Calu3 (cell line): ENCODE results near the gene TPPP. TPM values are rescaled to one million over a fixed set of nuclear protein-coding genes. Genes with fewer than 3 reads are reported as not detected.

Experiments
- BruUV-seq: library from RNA; stranded (reverse); fragments of 400-500 nt; replicated peaks from 2 replicates; lab custom pipeline; 2021; lab: Mats Ljungman, UMichigan
- CTCF ChIA-PET: fragments of 300-600 bp; sonication (Branson Sonifier 250); formaldehyde crosslinking; loops from one replicate; lab custom pipeline; 2022; ENCODE audit warnings: antibody characterized with exemption; lab: Charles Lee
- DNase-seq: peaks from one replicate; pipeline ENCODE4 v3.0.0; 2022
- H3K27ac Mint-ChIP-seq: one replicate; pipeline ENCODE4 v1.8.0; 2022; ENCODE audit warnings: mixed read lengths; ENCODE audit not compliant: unreplicated experiment
- H3K27me3 Mint-ChIP-seq: one replicate; pipeline ENCODE4 v1.8.0; 2022; ENCODE audit warnings: mixed read lengths; ENCODE audit not compliant: unreplicated experiment
- H3K36me3 Mint-ChIP-seq: one replicate; pipeline ENCODE4 v1.8.0; 2022; ENCODE audit warnings: mild to moderate bottlenecking, moderate library complexity, mixed read lengths; ENCODE audit not compliant: insufficient read depth, unreplicated experiment
- H3K4me1 Mint-ChIP-seq: one replicate; pipeline ENCODE4 v1.8.0; 2022; ENCODE audit warnings: mild to moderate bottlenecking, low read depth, mixed read lengths; ENCODE audit not compliant: unreplicated experiment
- H3K4me3 Mint-ChIP-seq: one replicate; pipeline ENCODE4 v1.8.0; 2022; ENCODE audit warnings: mild to moderate bottlenecking, low read depth, moderate library complexity, mixed read lengths; ENCODE audit not compliant: unreplicated experiment
- H3K9me3 Mint-ChIP-seq: one replicate; pipeline ENCODE4 v1.8.0; 2022; ENCODE audit warnings: low read depth, mixed read lengths; ENCODE audit not compliant: unreplicated experiment
- CTCF ChIP-seq: fragments of 200-600 bp; IDR thresholded peaks from one replicate; pipeline ENCODE4 v1.8.0; 2022; ENCODE audit warnings: antibody characterized with exemption; ENCODE audit not compliant: unreplicated experiment
- intact Hi-C: fragments of 100-400 bp; cut with micrococcal nuclease; formaldehyde crosslinking; loops from one replicate; pipeline ENCODE4 v1.10.0; 2022; ENCODE audit not compliant: unreplicated experiment
- total RNA-seq: library from RNA; stranded (reverse); gene quantifications from 2 replicates; pipeline ENCODE4 v1.2.3, GENCODE V29; 2022

The TPPP gene
- total RNA-seq, 1 experiment from 2014 or later = 0.38 TPM

- peak; percentile 13 for TF ChIP-seq CTCF
- Mint-ChIP-seq H3K36me3 (peaks cover 56% of the 10 kb centered on the region), H3K27me3 (no peaks in the 10 kb centered on the region), H3K27ac (no peak overlapping the region), H3K4me3 (no peak overlapping the region), H3K9me3 (no peaks in the 10 kb centered on the region), H3K4me1 (no peaks in the 10 kb centered on the region)
- DNase-seq = no peak
- no TSS peak for BruUV-seq
- CTCF ChIA-PET = no interaction called here
- intact Hi-C loops = no loop called here
These were observed 29.5 kb downstream of the TPPP start for GRCh38 chr5:663436-664342.

GRCh38 chr5:662751-663435 is 30.3 kb downstream of the TPPP start:
- Mint-ChIP-seq H3K4me1 (peaks cover 2% of the 10 kb centered on the region), H3K4me3 (no peak overlapping the region), H3K27me3 (no peaks in the 10 kb centered on the region), H3K9me3 (no peaks in the 10 kb centered on the region), H3K36me3 (peaks cover 57% of the 10 kb centered on the region), H3K27ac (no peak overlapping the region)
- no peak for TF ChIP-seq CTCF
- DNase-seq = no peak
- BruUV-seq = no TSS peak
- intact Hi-C loops = no loop called here
- CTCF ChIA-PET = no interaction called here

GRCh38 chr5:661891-662750 is 31.0 kb downstream of the TPPP start:
- H3K9me3 Mint-ChIP-seq = no peaks in the 10 kb centered on the region
- intact Hi-C loops = no loop called here
- no peak for TF ChIP-seq CTCF
- no TSS peak for BruUV-seq
- H3K4me3 Mint-ChIP-seq = no peak overlapping the region
- H3K36me3 Mint-ChIP-seq = peaks cover 56% of the 10 kb centered on the region
- CTCF ChIA-PET = no interaction called here
- peaks cover 8% of the 10 kb centered on the region for H3K4me1 Mint-ChIP-seq
- no peaks in the 10 kb centered on the region for H3K27me3 Mint-ChIP-seq
- DNase-seq = no peak
- H3K27ac Mint-ChIP-seq = no peak overlapping the region

GRCh38 chr5:660491-661030 is 32.6 kb downstream of the TPPP start:
- CTCF ChIA-PET = no interaction called here
- H3K9me3 Mint-ChIP-seq = no peaks in the 10 kb centered on the region
- peaks cover 62% of the 10 kb centered on the region for H3K36me3 Mint-ChIP-seq
- no peak for TF ChIP-seq CTCF
- no peak overlapping the region for H3K4me3 Mint-ChIP-seq
- intact Hi-C loops = no loop called here
- no peaks in the 10 kb centered on the region for H3K27me3 Mint-ChIP-seq
- no peak overlapping the region for H3K27ac Mint-ChIP-seq
- peaks cover 8% of the 10 kb centered on the region for H3K4me1 Mint-ChIP-seq
- no peak for DNase-seq
- BruUV-seq = no TSS peak
